Stimulated activated CD4-positive, alpha-beta T cell treated with anti-CD3 and anti-CD28 coated beads, Interleukin-15, amount 100 ng/mL, for 1 hour (primary cell): ENCODE data around the gene DBX2.
"Not testable (repeated sequence)": the region's sequence is repeated elsewhere in the genome, so short reads cannot be mapped to it uniquely, and the experiment has no call there.

ENCODE experiments used
- DNase-seq, 2 donors: peaks; one replicate each; pipeline ENCODE4 v3.0.0-alpha.2; 2020; ENCODE audit warnings: low read depth in 1 of 2, low spot score in 1 of 2

Gene DBX2

DNA sequence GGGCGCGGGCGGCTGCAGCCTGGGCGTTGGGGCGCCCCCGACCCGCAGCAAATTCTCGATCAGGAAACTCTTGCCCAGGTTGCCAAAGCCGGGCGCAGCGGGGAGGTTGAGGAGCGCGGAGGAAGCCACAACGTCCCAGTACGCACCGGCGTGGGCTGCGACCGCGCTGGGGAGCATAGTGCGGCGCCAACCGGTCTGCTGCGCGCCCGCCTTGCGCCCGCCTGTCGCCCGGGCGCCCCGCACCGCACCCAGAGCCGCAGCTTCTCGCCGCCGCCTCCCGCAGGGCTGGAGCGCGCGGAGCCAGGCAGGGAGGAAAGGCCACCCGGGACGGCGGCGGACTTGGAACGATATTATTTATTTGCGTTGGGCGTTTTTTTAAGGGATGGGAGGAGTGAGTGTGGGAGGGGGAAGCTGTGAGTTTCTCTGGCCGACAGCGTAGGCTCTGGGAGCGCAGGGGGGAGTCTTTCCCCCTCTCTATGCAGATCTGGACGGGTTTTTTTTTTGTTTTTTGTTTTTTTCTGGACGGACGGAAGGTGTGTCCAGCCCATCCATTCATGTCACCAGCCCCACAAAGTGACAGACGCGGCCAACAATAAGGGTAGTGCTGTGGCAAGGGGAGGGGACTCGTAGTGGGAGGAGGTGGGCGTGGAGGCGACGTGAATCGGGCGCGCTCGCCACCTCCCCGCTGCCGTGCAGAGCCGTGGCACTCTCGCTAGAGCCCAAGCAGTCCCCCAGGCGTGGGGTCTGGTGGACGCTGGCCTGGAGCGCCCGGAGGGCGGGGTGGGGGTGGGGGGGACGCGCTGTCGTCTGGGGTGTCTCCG is at the start of gene DBX2:
DBX2 (minus strand) TSS at position 349 of the 821 bp plus-strand sequence; CDS start at position 177, 172 bp downstream.
- no peak for DNase-seq

GRCh38 chr12:45098766-45099165 is 47.9 kb upstream of the DBX2 start:
- DNase-seq, result no peak

GRCh38 chr12:45095417-45095816 is 44.5 kb upstream of the DBX2 start:
- DNase-seq, result not testable (repeated sequence)

DNA sequence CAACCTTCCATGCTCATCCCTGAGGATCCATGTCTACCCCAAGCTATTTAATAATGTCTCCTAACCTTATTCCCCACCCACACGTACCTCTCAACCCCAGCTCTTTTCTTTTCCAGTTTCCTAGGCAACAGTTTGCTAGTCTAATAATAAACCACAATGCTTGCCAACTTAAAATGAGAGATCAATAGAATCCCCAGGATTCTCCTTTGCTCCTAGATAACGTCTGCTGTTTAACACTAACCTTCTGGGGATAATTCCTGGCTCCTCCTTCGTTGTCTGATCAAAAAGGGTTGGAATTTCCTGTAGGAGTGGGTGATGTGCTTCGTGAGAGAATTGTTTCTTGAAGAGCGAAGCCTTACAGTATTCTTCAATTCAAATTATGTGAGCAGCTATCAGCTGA is 42.2 kb upstream of the DBX2 start:
- no peak for DNase-seq

DNA sequence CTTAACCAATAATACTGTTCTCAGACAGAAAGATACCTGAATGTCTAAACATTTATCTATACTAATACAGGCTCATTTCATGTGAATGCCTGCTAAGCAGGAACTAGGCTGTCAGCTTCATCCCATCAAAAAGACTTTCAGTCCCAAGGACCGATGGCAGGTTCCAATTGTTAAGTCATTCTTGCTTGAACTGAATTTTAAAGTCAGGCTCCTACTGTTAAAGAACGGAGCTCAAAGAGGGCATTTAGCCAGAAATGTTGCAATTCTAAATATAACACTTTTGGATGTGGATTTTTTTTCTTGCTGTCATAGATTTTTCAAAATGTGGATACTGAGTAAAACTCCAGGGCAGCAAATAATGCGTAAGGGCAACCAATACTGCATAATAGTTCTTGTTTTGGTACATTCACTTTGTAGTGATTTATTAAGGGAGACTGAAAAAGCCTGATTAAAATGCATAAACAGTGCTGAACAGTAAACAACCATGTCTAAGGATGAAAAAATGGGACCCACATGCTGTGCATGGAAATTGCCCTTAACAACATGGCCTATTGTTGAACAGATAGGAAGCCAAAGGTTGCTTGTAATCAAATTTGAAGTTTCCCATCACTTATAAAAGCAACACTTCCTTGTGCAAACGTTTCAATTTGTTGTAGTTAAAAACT is 38.6 kb upstream of the DBX2 start:
- DNase-seq, result no peak

DNA sequence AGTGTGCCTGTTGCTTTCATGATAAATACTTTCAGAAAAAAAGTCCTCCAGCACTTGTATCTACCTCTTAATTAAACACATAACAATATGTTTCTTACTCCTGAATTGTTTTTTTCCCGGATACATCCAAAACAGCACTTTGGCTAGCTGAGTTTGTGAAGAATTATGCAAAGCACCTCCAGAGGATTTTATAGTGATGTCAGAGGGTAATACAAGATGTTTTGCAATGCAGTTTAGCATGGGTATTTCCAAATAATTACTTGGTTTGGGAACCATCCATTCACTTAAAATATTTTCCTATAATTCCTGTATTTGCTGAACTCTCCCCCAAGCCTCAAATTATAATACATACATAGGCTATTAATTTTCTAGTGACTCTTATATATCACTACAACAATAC is 37.7 kb upstream of the DBX2 start:
- DNase-seq, result no peak

GRCh38 chr12:45084248-45084647 is 33.3 kb upstream of the DBX2 start:
- not testable (repeated sequence) for DNase-seq

GRCh38 chr12:45077251-45077650 is 26.4 kb upstream of the DBX2 start:
- DNase-seq, result no peak

GRCh38 chr12:45076417-45077026 is 25.6 kb upstream of the DBX2 start:
- DNase-seq, result no peak

- no peak for DNase-seq
These were observed 24.8 kb upstream of the DBX2 start for GRCh38 chr12:45075587-45076282.

GRCh38 chr12:45065125-45065626 is 14.3 kb upstream of the DBX2 start:
- no peak for DNase-seq

DNA sequence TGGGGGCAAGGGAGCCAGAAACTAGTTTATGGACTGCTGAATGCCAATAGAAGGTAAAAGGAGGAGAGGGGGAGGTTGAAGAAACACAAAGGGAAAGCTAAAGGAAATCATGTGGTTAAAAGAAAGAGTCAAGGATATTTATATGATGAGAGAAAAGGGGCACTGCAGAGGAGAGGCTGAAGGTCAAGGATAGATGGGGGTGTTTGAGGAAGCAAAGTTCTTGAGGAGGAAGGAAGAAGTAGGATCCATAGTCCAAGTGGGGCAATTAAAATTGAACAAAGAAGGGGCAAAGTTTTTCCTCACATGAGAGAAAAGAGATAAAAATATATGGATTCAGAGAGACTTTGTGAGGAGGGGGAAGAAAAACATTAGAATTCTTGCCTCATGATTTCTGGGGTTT is 10.1 kb upstream of the DBX2 start:
- no peak for DNase-seq

DNA sequence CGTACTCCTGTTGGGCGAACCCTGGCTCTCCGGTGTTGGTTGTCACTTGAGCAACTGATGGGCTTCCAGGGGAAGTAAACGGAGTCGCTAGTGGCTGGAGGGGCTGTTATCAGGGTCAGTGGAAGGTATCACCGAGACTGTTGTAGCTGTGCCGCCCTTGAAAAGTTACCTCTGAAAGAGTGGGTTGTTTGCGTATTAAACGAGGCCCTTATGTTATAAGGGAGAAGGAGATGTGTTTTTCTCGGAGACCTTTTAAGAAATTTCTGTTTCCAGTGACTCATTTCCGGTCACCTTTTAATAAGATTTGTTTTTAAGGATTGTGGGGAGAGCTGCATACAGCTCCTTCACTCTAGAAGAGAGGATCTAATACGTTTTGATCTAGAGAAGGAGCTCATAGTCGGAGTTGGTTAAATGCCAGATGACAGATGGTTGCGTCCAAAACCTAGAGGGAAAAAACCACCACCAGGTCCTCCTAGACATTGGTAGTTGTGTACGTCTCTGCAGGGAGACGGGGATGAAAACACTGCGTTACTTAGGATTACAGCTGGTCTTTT is 750 bp upstream of the DBX2 start:
- no peak for DNase-seq

DNA sequence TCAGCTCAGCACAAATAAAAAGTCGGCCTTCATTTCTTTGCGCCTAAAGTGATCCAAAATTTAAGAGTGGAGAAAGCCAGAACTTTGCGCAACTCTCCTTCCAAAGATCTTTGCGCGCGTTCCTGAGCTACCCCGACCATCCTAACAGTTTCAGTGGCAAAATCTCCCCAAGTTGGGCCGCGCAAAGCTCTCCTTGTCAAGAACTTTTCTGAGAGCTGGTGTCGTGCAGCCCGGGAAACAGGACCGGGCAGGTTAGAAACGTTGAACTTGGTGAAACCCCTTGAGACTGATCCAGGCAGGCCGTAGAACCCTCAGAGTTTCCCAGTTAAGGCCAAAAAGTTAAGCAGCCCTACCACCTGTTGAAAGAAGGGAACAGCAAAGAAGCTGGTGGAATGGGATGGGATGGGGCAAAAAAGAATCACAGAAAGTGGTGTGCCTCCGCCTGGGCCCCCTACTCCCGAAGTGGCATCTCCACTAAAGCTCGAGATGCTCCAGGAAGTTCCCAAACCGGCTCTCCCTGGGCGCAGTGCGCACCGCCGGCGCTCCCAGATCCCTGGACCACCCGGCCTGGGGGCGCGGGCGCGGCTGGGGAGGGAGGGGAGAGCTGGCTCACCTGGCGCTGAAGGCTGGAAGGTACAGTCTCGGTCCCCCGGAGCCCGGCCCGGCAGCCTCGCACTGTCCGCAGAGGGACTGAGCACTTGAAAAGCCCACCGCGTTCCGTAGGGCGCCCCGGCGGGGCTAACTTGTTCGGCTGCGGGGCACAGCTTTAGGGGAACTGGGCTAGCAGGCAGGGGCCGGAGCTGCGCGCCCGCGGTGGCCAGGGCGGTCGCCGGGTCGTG is 768 bp downstream of the DBX2 start:
- no peak for DNase-seq

- no peak for DNase-seq
These were observed 8.3 kb downstream of the DBX2 start for GRCh38 chr12:45042599-45042998.

- DNase-seq, result no peak
These were observed 9.9 kb downstream of the DBX2 start for GRCh38 chr12:45040977-45041376.

GRCh38 chr12:45039757-45040156 is 11.1 kb downstream of the DBX2 start:
- no peak for DNase-seq

DNA sequence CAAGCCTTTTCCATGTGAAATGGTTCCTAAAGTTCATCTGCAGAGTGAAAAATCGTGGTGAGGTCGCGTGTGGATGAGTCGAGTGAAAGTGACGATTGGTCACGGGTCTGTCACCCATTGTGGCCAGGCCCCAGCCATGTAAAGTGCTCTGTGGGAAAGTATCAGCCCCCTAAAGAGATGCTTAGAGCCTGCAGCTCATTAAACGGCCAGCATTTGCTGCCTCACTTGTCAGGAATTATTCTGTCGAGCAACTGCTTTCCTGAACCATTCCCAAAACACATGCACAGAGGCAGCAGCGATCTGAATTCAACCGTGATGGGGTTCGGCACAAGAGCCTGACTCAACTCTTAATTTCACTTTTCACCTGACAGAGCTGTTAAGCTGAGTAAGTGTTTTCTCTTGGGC is 16.0 kb downstream of the DBX2 start:
- no peak for DNase-seq

DNA sequence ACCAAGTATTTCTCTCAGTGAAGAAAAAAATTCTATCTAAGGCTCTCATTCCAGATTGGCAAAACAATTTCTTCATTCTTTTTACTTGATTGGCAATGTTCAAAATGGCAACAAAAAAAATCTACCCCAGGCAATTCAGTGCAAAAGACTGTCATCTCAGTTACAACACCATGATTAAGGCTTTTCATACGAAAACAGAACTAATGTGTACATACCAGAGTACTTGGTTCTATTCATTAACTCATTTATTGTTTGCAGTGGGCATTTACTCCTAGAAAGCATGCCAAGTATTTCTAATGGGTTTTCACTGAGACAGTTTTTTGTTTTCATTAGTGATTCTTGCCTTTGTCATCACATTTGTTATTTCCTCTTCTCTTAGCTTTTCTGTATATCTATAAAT is 33.0 kb downstream of the DBX2 start:
- no peak for DNase-seq

GRCh38 chr12:45014396-45014795 is 36.5 kb downstream of the DBX2 start:
- DNase-seq, result no peak
